ENCODE data around the gene PLD1.

The PLD1 gene

GRCh38 chr3:171833789-171834460, 23.6 kb upstream of the PLD1 start:
- TF ChIP-seq POLR2AphosphoS5 (IDR thresholded peaks at IDR 0.05; ENCODE audit: low read depth, low read length) (no peak), TAF1 (IDR thresholded peaks at IDR 0.05; ENCODE audit: borderline replicate concordance, insufficient read depth, low read length) (no peak), REST (IDR thresholded peaks at IDR 0.05; ENCODE audit: insufficient read depth in 1 of 2, low read depth in 2 of 2, low read length in 2 of 2) (no peak), SIN3A (IDR thresholded peaks at IDR 0.05; ENCODE audit: borderline replicate concordance, insufficient read depth, low read length) (no peak), FOXP2 (optimal IDR thresholded peaks at IDR 0.05; ENCODE audit: borderline replicate concordance, extremely low read depth, extremely low read length, insufficient read depth) (no peak)

- TF ChIP-seq REST (IDR thresholded peaks at IDR 0.05; ENCODE audit: insufficient read depth in 1 of 2, low read depth in 2 of 2, low read length in 2 of 2) = no peak
- TF ChIP-seq TAF1 (IDR thresholded peaks at IDR 0.05; ENCODE audit: borderline replicate concordance, insufficient read depth, low read length) = no peak
- no peak for TF ChIP-seq FOXP2 (optimal IDR thresholded peaks at IDR 0.05; ENCODE audit: borderline replicate concordance, extremely low read depth, extremely low read length, insufficient read depth)
- TF ChIP-seq SIN3A (IDR thresholded peaks at IDR 0.05; ENCODE audit: borderline replicate concordance, insufficient read depth, low read length) = no peak
- TF ChIP-seq POLR2AphosphoS5 (IDR thresholded peaks at IDR 0.05; ENCODE audit: low read depth, low read length) = no peak
These were observed 22.7 kb upstream of the PLD1 start for GRCh38 chr3:171832989-171833388.

GRCh38 chr3:171831936-171832335, 21.7 kb upstream of the PLD1 start:
- TF ChIP-seq REST (IDR thresholded peaks at IDR 0.05; ENCODE audit: insufficient read depth in 1 of 2, low read depth in 2 of 2, low read length in 2 of 2) (no peak), TAF1 (IDR thresholded peaks at IDR 0.05; ENCODE audit: borderline replicate concordance, insufficient read depth, low read length) (no peak)

GRCh38 chr3:171830518-171830875, 20.2 kb upstream of the PLD1 start:
- TF ChIP-seq FOXP2 (optimal IDR thresholded peaks at IDR 0.05; ENCODE audit: borderline replicate concordance, extremely low read depth, extremely low read length, insufficient read depth) = no peak
- no peak for TF ChIP-seq SIN3A (IDR thresholded peaks at IDR 0.05; ENCODE audit: borderline replicate concordance, insufficient read depth, low read length)
- no peak for TF ChIP-seq REST (IDR thresholded peaks at IDR 0.05; ENCODE audit: insufficient read depth in 1 of 2, low read depth in 2 of 2, low read length in 2 of 2)
- TF ChIP-seq POLR2AphosphoS5 (IDR thresholded peaks at IDR 0.05; ENCODE audit: low read depth, low read length) = no peak
- no peak for TF ChIP-seq TAF1 (IDR thresholded peaks at IDR 0.05; ENCODE audit: borderline replicate concordance, insufficient read depth, low read length)
